GM19023 (cell line): ENCODE data around the gene FMNL3.

Experiments
- ATAC-seq: cut with Tn5 transposase; IDR thresholded peaks from one replicate; pipeline ENCODE4 v1.9.1; 2021; ENCODE audit warnings: mild to moderate bottlenecking, moderate library complexity; ENCODE audit not compliant: unreplicated experiment

The FMNL3 gene

DNA sequence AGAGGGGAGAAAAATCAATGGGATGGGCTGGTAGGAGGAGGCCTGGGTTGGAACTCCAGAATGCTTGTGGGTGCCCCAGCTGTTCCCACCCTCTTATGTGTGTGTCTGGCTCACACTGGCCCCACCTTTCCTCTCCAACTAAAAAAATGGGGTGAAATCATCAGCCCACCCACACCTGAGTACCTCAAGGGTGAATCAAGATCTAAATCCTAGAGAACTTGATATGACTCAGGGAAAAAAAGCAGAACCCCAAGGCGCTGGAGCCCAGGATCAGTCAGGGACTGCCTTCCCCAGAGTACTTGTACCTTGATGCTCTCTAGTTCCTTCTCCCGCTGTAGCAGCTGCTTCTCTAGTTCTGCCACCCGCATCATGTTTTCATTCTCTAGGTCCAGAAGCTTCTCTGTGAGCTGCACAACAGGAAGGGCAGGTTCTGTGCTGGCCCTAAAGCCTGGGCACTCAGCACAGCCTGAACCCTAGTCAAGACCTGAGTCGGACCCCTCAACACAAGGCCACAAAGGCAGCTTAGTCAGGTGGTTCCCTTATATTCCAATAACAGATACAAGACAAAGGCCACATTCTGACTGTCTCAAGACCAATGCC lies 54.2 kb downstream of the FMNL3 start:
- ATAC-seq = no peak

DNA sequence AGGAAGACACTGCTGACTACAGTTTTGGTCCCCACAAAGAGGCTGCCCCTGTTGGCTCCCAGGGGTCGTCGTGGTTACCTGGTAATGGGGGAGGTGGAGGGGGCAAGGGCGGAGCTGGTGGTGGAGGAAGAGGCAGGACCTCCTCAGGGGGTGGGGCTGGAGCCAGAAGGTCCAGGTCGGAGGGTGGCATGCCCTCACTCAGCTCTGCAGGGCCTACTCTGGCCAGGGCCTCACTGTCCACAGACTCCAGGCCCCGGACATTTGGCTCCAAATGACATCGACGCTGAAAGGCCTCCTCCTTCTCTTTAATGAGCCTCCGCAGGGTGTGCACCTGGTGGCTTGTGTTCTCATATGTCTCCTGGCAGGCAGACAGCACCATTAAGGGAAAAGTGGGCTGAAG lies 55.4 kb downstream of the FMNL3 start:
- no peak for ATAC-seq

DNA sequence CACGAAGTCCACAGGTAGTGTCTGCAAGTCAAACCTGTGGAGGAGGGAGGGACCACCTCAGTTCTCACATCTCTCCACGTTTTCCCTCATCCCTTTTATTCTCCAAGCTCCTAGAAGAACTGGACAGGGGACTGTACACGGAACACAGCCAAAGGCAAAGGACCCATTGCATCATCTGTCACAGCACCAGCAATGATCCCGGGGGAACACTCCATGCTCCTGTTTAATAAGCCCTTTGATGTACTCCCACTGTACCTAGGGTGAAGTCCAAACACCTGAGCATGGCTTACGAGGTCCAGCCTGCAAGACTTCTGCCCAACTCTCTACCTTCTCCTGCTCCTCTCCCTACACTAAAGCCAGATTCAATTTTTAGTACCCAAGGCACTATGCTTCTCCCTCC lies 57.3 kb downstream of the FMNL3 start:
- ATAC-seq = no peak

DNA sequence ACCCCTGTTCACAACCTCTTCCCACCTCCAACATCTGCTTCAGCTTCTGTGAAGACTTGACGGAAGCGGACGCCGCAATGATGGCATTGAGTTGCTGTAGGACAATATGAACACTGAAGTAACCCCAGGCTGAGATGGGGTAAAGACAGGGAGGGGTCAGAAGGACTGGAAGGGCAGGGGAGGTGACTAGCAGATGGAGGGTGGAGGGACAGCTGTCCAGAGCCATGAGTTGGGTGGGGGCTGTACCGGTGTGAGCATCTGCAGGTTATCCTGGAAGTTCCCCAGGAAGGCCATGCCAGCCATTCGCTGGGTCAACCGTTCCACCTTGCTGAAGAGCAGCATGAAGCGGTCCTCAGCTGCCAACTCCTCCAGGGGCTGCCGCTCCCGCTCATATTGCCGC lies 57.8 kb downstream of the FMNL3 start:
- ATAC-seq = no peak

DNA sequence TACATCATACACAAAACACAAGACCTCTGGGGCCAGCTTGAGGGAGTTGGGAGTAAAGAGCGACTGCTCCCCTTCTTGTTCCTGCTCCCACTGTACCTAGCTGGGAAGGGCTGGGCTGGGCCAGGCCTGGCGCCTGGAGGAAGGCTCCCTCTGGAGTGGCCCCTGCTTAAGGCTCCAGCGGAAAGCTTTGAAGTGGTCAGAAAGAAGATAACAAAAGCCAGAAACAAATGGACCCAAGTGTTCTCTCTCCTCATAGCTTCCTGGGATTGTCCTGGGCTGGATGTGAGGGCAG lies 58.5 kb downstream of the FMNL3 start:
- ATAC-seq = no peak

DNA sequence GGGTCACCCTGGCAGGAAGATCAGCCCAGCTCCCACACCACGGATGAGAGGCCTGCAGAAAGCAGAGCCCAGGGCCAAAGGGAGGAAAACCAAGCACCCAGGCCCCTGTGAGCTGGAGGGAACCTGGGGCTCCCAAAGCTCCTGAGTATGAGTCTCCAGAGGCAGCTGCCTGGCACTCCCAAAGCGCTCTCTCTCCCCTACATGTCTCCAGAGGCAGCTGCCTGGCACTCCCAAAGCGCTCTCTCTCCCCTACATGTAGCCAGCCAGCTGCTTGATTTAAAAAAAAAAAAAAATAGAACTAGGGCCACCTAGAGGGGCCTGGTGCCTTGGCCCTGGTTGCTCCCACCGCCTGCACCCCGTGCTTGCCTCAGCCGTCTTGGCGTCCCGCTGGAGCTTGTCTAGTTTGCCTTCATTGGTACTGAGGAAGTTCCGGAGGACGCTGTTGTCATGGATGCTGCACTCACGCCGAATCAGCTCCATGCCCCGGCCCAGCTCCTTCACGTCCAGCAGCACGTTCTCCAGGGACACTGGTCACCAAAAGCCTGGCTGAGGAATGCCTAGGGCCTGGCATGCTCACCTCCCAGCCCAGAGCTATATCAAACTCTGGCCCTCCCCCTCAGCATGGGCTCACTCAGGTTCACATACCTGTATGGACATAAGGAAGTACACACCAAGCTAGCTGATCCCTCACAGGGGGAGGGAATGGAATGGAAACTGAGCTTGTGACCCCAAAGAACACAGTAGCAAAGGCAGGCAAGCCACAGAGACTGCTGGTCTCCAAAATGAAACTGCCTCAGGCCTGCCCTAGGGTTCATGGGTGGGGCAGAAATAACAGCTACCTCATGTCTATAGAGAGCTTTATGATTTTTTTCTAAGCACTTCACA lies 59.1 kb downstream of the FMNL3 start:
- ATAC-seq = no peak

DNA sequence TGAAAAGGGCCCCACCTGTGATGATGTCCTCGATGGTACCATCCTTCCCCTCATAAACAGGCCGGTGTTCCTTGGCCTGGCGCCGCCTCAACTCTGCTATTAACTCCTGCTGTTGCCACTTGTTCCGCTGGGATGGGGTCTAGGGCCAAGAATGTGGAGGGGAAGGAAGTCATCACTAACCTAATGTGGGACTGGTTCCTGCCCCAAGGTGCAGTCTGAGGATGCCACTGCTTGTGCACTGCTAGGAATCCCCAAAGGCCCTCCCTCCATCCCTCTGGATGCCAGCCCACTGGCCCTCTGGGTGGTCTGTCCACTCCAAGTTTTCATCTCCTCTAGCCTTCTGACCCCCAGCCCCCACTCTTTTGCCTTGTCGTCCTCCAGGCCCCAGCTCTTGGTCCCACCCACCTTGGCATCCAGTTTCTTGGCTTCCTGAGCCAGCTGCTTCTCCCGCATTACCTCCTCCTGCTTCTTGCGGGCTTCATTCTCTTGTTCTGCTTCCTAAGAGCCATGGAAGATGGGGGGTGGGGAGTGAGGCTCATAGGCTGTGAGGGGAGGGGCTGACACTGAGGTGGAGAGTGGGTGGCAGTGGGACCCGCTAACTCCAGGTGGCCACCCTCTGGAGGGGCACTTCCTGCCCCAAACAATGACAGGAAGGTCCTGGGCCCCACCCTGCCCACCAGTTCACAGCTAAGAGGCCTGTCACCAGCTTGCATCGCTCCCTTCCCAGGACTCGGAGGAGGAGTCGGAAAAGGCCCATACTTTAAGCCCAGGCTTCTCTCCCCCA lies 60.1 kb downstream of the FMNL3 start:
- no peak for ATAC-seq

DNA sequence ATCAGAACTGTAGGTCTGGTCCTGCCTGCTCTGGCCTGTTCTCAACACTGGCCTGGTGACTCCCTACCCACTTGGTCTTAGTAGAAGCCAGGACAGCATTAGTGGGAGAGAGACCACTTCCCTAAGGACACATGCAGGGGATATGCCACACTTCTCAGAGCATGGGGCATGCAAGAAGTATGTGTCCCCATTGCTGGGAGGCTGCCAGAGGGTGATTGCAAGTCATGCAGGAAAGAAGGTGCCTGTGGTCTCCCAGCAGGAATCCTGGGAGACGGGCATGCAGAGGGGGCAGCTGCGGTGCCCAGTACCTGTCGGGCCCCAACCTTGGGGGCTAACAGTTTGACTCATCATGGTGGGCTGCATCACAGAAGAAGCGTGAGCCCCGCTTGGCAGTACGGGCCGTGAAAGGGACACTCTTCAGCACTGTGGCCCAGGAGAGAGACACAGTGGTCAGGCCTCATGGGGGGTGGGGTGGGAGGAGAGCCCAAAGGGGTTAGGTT lies 60.8 kb downstream of the FMNL3 start:
- no peak for ATAC-seq

DNA sequence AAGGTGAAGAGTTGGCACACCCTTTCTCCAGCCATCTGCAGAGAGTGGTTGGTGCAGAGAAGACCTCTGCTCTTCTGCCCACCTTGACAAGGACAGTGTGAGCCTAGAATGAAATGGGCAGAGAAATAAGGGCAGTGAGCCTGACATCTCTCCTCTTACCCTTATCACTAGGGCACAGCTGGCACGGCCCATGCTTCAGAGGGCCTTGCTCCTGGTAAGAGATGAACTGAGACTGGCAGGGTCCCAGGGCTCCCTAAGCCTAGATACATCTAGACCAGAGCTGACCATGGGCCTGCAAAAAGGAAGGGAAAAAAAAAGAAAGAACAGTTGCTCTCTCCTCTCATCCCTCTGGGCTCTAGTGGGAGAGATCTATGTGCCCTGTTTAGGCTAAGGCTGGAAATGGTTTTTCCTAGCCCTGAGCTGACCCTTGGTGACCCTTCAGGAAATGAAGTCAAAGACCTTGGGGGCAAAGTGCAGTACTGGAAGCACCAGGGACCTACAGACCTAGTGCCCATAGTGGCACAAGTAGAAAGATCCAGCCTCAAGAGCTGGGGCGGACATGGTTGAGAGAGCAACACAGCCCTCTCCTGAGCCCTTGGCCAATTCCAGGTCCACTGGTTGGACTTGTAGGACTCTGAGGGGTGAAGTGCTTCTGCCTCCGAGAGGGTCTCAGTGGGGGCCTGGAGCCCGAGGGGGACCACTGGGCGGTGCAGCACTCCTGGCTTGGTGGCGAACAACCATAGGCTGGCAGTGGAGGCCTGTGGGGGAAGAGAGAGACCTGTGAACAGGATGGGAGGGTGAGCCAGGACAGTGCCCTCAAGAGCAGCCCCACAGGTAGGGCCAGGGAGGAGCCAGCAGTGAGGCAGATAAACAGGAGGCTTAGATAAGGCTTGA lies 61.8 kb downstream of the FMNL3 start:
- ATAC-seq = no peak

DNA sequence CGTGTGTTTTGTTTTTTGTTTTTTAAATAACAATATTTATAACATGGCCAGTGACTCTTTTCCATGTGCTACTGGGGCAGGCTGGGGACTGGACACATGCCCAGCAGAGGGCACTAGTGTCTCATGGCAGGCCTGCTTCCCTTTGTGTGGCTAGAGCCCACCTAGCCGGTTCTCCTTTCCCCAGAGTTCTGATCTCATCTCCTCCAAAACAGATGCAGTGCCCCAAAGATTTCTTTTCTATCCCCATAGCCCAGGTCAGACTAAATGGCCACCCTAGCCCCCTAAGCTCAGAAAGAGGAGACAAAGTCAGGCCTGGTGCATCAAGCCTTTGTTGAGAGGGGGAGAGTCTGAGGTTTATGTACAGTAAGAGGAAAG lies 62.6 kb downstream of the FMNL3 start:
- ATAC-seq = peak; percentile 54

DNA sequence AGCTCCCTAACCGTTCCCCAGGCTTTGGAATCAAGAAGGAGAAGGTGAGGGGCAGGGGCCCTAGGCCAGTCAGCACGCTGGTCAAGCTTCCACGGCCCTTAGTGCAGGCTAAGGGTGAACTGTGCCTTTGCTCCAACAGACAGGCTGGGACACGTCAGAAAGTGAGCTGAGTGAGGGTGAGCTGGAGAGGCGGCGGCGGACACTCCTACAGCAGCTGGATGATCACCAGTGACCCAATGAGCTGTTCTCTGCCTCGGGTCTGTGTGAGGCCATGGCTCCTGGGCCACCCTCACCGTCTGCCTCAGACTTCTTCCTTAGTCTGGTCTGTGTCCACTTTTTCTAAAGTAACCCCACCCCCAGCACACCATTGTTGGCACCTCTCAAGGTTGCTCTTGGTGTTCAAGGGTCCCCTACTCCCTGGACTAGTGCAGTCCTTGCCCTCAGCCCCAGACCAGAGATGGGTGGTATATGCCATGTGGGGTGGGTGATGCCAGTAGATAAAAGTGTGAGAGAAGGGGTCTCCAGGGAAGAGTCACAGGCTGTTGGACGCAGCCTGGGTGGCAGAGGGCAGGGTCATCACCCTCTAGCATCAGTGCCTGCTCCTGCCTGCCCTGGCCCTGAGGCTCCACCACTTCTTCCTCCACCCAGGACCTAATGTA lies 63.1 kb downstream of the FMNL3 start:
- no peak for ATAC-seq

DNA sequence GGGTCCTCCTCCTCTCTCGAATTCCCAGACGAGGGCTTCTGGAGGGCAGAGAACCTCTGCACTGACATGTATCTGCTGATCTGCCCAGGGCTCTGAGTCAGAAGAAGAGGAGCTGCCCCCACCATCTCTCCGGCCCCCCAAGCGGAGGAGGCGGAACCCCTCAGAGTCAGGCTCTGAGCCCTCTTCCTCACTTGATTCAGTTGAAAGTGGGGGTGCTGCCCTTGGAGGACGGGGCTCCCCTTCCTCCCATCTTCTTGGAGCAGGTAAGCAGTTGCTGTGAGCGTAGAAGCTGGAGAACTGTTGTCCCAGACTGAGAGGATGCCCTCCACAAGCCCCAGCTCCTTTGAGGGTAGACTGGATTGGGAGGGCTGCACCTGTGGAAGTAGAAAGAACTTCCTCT lies 64.1 kb downstream of the FMNL3 start:
- no peak for ATAC-seq

DNA sequence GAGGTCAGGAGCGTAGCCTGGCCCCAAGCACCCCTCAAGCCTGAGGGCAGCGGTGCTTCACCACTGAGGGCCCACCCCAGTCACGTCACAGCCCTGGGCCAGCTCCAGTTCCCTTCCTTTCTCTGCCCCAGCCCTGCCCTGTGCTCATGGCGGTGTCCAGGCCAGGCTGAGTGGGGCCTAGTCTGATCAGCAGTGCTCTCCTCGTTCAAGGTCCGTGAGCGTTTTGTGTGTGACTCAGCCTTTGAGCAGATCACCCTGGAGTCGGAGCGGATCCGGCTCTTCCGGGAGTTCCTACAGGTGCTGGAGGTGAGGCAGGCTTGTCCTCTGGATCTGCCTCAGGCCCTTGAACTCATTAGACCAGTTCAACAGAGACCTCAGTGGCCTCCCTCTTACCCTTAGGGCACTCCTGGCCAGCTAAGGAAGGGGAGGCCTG lies 64.8 kb downstream of the FMNL3 start:
- no peak for ATAC-seq

DNA sequence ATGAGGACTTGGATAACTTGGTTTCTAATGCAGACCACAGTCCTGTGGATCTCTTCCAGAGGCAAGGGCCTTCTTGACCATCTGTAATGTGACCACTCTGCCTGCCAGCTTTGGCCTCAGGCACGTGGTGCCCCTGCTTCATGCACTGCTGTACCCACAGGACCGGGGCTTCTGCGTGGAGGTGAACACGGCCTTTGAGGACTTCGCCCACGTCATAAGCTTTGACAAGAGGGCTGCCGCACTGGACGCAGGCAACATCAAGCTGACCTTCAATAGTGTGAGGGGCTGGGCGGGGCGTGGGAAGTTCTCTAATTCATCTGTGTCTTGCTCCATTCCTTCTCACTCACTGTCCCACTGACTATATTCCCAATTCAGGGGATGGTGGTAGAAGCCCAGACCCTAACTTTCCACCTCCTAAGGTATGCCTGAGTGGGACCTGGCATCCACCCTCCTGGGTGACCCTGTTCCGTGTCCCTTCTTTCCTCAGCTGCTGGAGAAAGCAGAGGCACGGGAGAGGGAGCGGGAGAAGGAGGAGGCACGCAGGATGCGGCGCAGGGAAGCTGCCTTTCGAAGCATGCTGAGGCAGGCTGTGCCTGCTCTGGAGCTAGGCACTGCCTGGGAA lies 65.3 kb downstream of the FMNL3 start:
- ATAC-seq = no peak

DNA sequence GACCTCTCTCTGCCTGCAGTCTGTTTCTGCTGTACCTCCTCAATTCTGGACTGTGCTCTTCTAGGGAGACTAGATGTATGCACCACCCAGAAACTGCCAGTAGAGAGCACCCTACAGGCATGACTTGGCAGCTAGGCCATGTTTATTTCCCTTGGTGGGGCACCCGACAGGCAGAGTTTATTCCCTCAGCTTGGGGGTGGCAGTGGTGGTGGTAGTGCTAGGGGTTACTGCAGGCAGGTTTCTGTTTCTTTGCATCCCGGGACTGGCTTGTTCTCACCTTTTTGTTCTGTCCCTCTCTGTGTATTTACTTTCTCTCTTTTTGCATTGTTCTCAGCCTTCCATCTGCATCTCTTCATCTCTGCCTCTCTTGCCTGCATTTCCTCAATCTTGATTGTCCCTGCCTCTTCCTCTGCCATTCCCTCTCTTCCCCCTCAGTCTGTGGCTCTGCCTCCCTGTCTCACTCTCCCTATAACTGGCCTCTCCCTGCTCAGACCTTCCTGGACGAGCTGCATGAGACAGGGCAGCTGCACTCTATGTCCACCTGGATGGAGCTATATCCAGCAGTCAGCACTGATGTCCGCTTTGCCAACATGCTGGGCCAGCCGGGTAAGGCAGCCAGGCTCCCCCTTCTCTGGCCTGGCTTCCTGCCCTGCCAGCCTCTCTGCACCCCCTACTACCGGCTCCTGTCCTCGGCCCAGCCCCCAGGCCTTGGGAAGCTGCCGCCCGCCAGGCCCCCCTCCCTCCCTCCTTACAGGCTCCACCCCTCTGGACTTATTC lies 70.0 kb downstream of the FMNL3 start:
- no peak for ATAC-seq

DNA sequence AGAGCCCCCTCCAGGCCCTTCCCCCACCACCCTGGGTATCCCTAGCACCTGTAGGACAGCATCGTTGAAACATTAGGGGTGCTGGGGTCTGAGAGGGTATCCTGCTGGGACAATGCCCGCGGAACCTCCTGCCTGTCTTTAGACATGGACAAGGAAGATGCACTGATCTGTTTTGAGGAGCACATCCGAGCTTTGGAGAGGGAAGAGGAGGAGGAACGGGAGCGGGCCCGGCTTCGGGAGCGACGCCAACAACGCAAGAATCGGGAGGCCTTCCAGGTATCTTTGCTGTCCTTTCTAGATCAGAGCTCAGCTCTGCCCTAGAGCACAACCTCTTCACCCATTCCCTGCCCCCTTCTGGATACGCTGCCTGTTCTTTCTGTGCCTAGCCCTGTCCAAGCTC lies 70.6 kb downstream of the FMNL3 start:
- ATAC-seq = no peak

DNA sequence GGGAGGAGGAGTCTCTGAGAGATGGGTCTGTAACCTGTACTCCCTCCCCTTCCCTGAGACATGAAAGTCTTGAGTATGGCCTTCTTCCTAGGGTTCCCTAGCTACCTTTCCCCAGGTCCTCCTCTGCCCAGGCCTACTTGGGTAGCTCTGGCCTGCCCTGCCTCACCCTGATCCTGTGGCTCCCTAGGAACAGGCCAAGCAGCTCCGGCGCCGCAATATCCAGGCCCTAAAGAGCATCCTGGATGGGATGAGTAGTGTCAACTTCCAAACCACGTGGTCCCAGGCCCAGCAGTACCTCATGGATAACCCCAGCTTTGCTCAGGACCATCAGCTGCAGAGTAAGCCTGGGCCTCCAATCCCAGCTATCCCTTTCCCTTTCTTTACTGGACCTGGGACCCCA lies 71.5 kb downstream of the FMNL3 start:
- no peak for ATAC-seq

DNA sequence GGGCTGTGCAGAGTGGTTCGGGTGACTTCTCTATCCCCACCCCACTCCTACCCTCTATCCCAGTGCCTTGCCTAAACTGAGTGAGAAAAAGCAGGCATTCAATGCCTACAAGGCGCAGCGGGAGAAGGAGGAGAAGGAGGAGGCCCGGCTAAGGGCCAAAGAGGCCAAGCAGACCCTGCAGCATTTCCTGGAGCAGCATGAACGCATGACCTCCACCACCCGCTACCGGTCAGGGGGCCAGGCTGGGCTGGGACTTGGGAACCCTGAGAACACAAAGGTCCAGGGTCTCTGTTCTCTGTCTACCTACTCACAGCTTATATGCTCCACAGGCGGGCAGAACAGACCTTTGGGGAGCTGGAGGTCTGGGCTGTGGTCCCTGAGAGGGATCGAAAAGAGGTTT lies 72.2 kb downstream of the FMNL3 start:
- ATAC-seq = no peak

DNA sequence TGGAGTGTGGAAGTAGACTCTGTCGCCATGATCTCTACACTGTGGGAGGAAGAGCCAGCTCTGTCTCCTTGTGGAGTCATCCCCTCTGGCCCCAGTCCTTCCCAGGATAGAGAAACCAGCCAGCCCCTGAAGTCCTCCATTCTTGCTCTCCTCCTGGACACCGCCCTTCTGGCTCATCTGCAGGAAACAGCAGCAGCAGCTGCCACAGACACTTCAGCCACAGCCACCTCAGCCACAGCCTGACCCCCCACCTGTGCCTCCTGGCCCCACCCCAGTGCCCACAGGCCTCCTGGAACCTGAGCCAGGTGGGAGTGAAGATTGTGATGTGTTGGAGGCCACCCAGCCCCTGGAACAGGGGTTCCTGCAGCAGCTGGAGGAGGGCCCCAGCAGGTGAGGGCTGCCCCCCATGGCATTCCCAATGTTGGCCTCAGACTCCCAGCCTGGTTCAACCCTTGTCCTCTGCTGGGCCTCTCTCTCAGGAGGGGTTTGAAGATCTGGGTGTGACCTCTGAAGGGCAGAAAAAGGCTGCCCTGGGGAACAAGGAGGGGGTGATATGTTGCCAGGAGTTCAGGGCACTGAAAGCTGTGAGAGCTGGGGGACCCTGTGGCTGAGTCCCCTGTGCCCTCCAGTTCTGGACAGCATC lies 73.4 kb downstream of the FMNL3 start:
- ATAC-seq = no peak
